Endometrial microvascular endothelial cells (primary cell): Measurements from ENCODE around the gene ANK2. TPM values are rescaled to one million over a fixed set of nuclear protein-coding genes. Genes with fewer than 3 reads are reported as not detected.

Source experiments
- in situ Hi-C: cut with HindIII; loops from 2 replicates; pipeline ENCODE4 v1.10.0; 2017; ENCODE audit warnings: low sequenced_read_pairs, low pct_unique_long_range_greater_than_20kb; ENCODE audit errors: inconsistent ontology term
- total RNA-seq: library from RNA; depleted of rRNA; stranded (reverse); fragments of >200 nt; gene quantifications from one replicate; pipeline ENCODE4 v1.2.3, GENCODE V29; 2015; ENCODE audit errors: inconsistent ontology term

Gene ANK2
- total RNA-seq, 1 donor from 2014 or later, result 0.09 TPM

- in situ Hi-C loops, result no loop called here
Measured at GRCh38 chr4:113248320-113248719, 198.9 kb downstream of the ANK2 start.

GRCh38 chr4:113255628-113256027 lies 206.2 kb downstream of the ANK2 start:
- in situ Hi-C loops, result no loop called here

GRCh38 chr4:113256946-113257345 lies 207.5 kb downstream of the ANK2 start:
- in situ Hi-C loops, result no loop called here

- in situ Hi-C loops, result no loop called here
Measured at GRCh38 chr4:113260688-113261087, 211.2 kb downstream of the ANK2 start.

GRCh38 chr4:113263274-113263673 lies 213.8 kb downstream of the ANK2 start:
- in situ Hi-C loops, result no loop called here

GRCh38 chr4:113270520-113271319 lies 221.3 kb downstream of the ANK2 start:
- in situ Hi-C loops, result no loop called here

GRCh38 chr4:113272523-113272922 lies 223.1 kb downstream of the ANK2 start:
- in situ Hi-C loops, result no loop called here

- in situ Hi-C loops, result no loop called here
Measured at GRCh38 chr4:113273721-113274220, 224.3 kb downstream of the ANK2 start.

GRCh38 chr4:113276464-113277170 lies 227.2 kb downstream of the ANK2 start:
- in situ Hi-C loops, result no loop called here

GRCh38 chr4:113278324-113278934 lies 229.0 kb downstream of the ANK2 start:
- in situ Hi-C loops, result no loop called here

- in situ Hi-C loops, result no loop called here
Measured at GRCh38 chr4:113285501-113285900, 236.0 kb downstream of the ANK2 start.

- in situ Hi-C loops, result no loop called here
Measured at GRCh38 chr4:113288257-113288656, 238.8 kb downstream of the ANK2 start.

GRCh38 chr4:113288696-113289095 lies 239.2 kb downstream of the ANK2 start:
- in situ Hi-C loops, result no loop called here

- in situ Hi-C loops, result no loop called here
Measured at GRCh38 chr4:113289766-113290165, 240.3 kb downstream of the ANK2 start.

GRCh38 chr4:113290666-113291065 lies 241.2 kb downstream of the ANK2 start:
- in situ Hi-C loops, result no loop called here

- in situ Hi-C loops, result no loop called here
Measured at GRCh38 chr4:113292371-113293042, 243.1 kb downstream of the ANK2 start.

GRCh38 chr4:113293043-113293560 lies 243.6 kb downstream of the ANK2 start:
- in situ Hi-C loops, result no loop called here

- in situ Hi-C loops, result no loop called here
Measured at GRCh38 chr4:113293674-113294073, 244.2 kb downstream of the ANK2 start.

GRCh38 chr4:113294908-113295307 lies 245.5 kb downstream of the ANK2 start:
- in situ Hi-C loops, result no loop called here
